ENCODE measurements around the gene LVRN. TPM values are rescaled to one million over a fixed set of nuclear protein-coding genes. Genes with fewer than 3 reads are reported as not detected.
A peak's percentile ranks its signal among the peaks of the same experiment; 100 is the strongest.

Gene LVRN
- total RNA-seq, 4 donors from 2014 or later: 3.0 to 5.5 (median 4.4) TPM

DNA sequence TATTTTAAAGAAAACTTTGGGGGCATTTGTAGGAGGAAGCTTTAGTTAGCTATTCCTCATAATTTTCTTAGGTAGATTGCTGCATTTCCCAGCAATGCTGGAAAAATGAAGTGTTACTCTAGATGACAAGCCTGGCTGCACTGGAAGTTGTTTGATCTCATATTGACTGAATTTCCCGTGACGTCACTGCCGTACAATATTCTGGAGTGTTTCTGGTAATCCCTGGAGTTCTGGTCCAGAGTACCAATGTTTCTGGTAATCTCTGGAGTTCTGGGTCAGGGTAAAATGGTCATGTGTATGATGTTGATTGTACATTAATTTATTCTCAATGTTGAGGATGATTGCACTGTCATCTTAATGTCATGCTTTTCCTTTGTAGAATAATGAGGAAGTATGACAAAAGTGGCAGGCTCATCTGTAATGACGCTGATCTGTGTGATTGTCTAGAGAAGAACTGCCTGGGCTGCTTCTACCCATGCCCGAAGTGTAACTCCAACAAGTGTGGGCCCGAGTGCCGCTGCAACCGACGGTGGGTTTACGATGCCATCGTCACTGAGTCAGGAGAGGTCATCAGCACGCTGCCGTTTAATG is 96.2 kb downstream of the LVRN start:
- Histone ChIP-seq H3K36me3 (no peaks in the 10 kb centered on the region), H3K4me3 (no peak overlapping the region), H3K27ac (no peak overlapping the region), H3K9me3 (no peaks in the 10 kb centered on the region), H3K4me1 (no peaks in the 10 kb centered on the region), H3K27me3 (peaks cover 20% of the 10 kb centered on the region)
- no peak for TF ChIP-seq EP300 (IDR thresholded peaks at IDR 0.05)
- no peak for TF ChIP-seq CTCF (IDR thresholded peaks at IDR 0.05)
- no peak for TF ChIP-seq POLR2AphosphoS5 (IDR thresholded peaks at IDR 0.05)
- ATAC-seq: no peak
- 78 to 87% methylated on average over 4 to 11 of the region's 13 CpGs for WGBS, 2 donors (ENCODE audit: low coverage in 1 of 2)

- WGBS, 2 donors (ENCODE audit: low coverage in 1 of 2): 55 to 58% methylated on average over 2 of the region's 2 CpGs
- no peak overlapping the region for H3K4me3 ChIP-seq
These were observed 100.1 kb downstream of the LVRN start for GRCh38 chr5:116062352-116062751.

DNA sequence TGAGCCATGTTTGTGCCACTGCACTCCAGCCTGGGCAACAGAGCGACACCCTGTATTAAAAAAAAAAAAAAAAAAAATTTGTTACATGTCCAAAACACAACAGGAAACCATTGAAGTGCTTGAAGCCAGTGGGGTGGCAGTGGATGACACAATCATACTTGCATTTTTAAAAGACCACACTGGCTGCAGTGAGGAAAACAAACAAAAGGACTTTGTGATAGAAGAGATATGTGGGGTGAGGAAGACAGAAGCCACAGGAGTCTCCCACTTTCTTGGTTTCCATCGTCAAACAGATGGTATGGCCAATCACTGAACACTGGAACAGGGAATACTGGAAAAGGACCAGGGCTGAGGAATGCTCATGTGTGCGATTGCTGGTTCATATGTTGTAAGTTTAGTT is 101.7 kb downstream of the LVRN start:
- H3K4me3 ChIP-seq: no peak overlapping the region
- ATAC-seq: no peak
- H3K9me3 ChIP-seq: no peaks in the 10 kb centered on the region
- H3K36me3 ChIP-seq: no peaks in the 10 kb centered on the region
- no peak overlapping the region for H3K27ac ChIP-seq
- WGBS, 2 donors (ENCODE audit: low coverage in 1 of 2): 80 to 87% methylated on average over 2 of the region's 3 CpGs
- H3K4me1 ChIP-seq: no peaks in the 10 kb centered on the region
- TF ChIP-seq CTCF (IDR thresholded peaks at IDR 0.05) (no peak), EP300 (IDR thresholded peaks at IDR 0.05) (no peak)
- H3K27me3 ChIP-seq: peaks cover 35% of the 10 kb centered on the region

More at GRCh38 chr5:116062352-116062751, 100.1 kb downstream of the LVRN start:
- Histone ChIP-seq H3K9me3 (no peaks in the 10 kb centered on the region), H3K4me1 (no peaks in the 10 kb centered on the region), H3K27ac (no peak overlapping the region), H3K36me3 (no peaks in the 10 kb centered on the region), H3K27me3 (peaks cover 35% of the 10 kb centered on the region)
- TF ChIP-seq POLR2A (IDR thresholded peaks at IDR 0.05): no peak
- no peak for TF ChIP-seq CTCF (IDR thresholded peaks at IDR 0.05)
- no peak for TF ChIP-seq EP300 (IDR thresholded peaks at IDR 0.05)
- TF ChIP-seq POLR2AphosphoS5 (IDR thresholded peaks at IDR 0.05): no peak
- no peak for ATAC-seq

GRCh38 chr5:116068028-116068632 is 105.9 kb downstream of the LVRN start:
- Histone ChIP-seq H3K4me3 (no peak overlapping the region), H3K36me3 (no peaks in the 10 kb centered on the region), H3K4me1 (no peaks in the 10 kb centered on the region), H3K27ac (no peak overlapping the region), H3K27me3 (peaks cover 21% of the 10 kb centered on the region), H3K9me3 (no peaks in the 10 kb centered on the region)
- ATAC-seq: no peak
- TF ChIP-seq CTCF (IDR thresholded peaks at IDR 0.05) (peak; percentile 75 to 82 (median 79)), EP300 (IDR thresholded peaks at IDR 0.05) (no peak), POLR2A (IDR thresholded peaks at IDR 0.05) (no peak)
- WGBS, 2 donors (ENCODE audit: low coverage in 1 of 2): 9 to 12% methylated on average over 4 of the region's 4 CpGs

DNA sequence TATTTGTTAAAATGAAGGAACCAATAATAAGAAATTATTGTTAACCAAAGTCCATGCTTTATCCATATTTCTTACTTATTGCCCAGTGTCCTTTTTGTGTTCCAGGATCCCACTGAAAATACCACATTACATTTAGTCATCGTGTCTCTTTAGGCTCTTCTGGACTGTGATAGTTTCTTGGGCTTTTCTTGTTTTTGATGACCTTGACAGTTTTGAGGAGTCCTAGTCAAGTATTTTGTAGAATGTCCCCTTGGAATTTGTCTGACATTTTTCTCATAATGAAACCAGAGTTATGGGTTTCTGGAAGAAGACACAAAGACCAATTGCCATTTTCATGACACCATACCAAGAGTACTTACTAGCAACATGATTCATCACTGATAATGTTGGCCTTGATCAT is 108.9 kb downstream of the LVRN start:
- H3K4me1 ChIP-seq: no peaks in the 10 kb centered on the region
- 78 to 92% methylated on average over 1 of the region's 1 CpG for WGBS, 2 donors (ENCODE audit: low coverage in 1 of 2)
- TF ChIP-seq EP300 (IDR thresholded peaks at IDR 0.05): no peak
- TF ChIP-seq POLR2A (IDR thresholded peaks at IDR 0.05): no peak
- no peak for TF ChIP-seq CTCF (IDR thresholded peaks at IDR 0.05)
- no peak for TF ChIP-seq POLR2AphosphoS5 (IDR thresholded peaks at IDR 0.05)
- H3K9me3 ChIP-seq: no peaks in the 10 kb centered on the region
- no peaks in the 10 kb centered on the region for H3K36me3 ChIP-seq
- peaks cover 9% of the 10 kb centered on the region for H3K27me3 ChIP-seq
- no peak overlapping the region for H3K27ac ChIP-seq
- no peak overlapping the region for H3K4me3 ChIP-seq
- ATAC-seq: no peak

Measured in gastroesophageal sphincter (tissue), 4 donors.